ENCODE data around the gene SBF2.

DNA sequence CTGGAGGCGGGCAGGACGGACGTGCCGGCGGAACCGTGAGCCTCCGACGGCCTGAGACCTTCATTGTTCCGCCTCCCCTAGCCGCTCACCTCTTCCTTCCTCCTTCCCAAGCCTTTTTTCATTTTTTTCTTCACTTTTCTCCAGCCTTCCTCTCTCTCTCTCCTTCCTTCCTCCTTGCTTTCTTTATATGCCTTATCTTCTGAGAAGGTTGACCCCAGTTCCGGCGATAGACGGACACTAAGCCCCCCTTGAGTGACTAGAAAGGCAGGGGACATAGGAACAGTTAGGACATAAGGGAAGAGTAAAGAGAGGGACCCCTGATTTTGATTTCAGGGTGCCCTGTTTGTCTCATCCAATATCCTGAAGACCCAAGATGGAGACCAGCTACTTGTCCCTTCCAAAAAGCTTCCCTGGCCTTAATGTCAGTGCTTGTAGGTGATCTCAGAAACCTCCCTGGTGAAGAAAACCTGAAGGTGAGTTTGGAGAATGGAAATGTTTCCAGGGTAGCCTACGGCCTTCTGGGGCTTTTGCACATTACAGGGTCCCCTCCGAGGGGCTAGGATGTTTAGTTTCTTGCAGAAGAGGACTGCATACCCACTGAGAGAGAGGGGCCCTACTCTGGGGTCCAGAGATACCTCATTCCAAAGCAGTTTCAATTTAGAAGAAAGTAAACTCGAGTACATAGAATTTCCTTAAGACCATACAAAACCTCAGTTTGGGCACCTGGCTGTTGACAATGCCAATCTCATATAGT lies 14.4 kb upstream of the SBF2 start:
- no peak for TF ChIP-seq POLR2A (IDR thresholded peaks at IDR 0.05)
- TF ChIP-seq CTCF (IDR thresholded peaks at IDR 0.05) = no peak

Measured in esophagus squamous epithelium (tissue), 4 donors.